Neural crest cell (in vitro differentiated cells): ENCODE measurements around the gene HAT1. TPM values are rescaled to one million over a fixed set of nuclear protein-coding genes. Genes with fewer than 3 reads are reported as not detected.

Experiments
- DNase-seq: peaks from one replicate; pipeline ENCODE4 v3.0.0; 2021; ENCODE audit warnings: low read depth, mixed read lengths, low spot score
- H3K27ac Mint-ChIP-seq: one replicate; pipeline ENCODE4 v1.8.0; 2021; ENCODE audit warnings: mild to moderate bottlenecking, mixed read lengths; ENCODE audit not compliant: unreplicated experiment
- H3K27me3 Mint-ChIP-seq: 2 replicates; pipeline ENCODE4 v1.8.0; 2021; ENCODE audit warnings: low read depth, mild to moderate bottlenecking, mixed read lengths
- H3K36me3 Mint-ChIP-seq: 2 replicates; pipeline ENCODE4 v1.8.0; 2021; ENCODE audit warnings: low read depth, mild to moderate bottlenecking, mixed read lengths
- H3K4me1 Mint-ChIP-seq: 2 replicates; pipeline ENCODE4 v1.8.0; 2021; ENCODE audit warnings: mixed read lengths
- H3K4me3 Mint-ChIP-seq: one replicate; pipeline ENCODE4 v1.8.0; 2021; ENCODE audit warnings: mild to moderate bottlenecking, mixed read lengths
- H3K9me3 Mint-ChIP-seq: 2 replicates; pipeline ENCODE4 v1.8.0; 2021; ENCODE audit warnings: mixed read lengths
- CTCF ChIP-seq: fragments of 200-600 bp; sonication (generic); conservative IDR thresholded peaks from 2 replicates; pipeline ENCODE4 v1.5.0; 2021; ENCODE audit warnings: antibody characterized with exemption, mild to moderate bottlenecking
- total RNA-seq: library from RNA; stranded (reverse); gene quantifications from 2 replicates; pipeline ENCODE4 v1.2.1, GENCODE V29; 2021

The HAT1 gene
- total RNA-seq, 1 donor from 2014 or later, result 70.8 TPM

GRCh38 chr2:171902840-171903420 is 19.3 kb upstream of the HAT1 start:
- Mint-ChIP-seq H3K4me3 (no peak overlapping the region), H3K9me3 (no peaks in the 10 kb centered on the region), H3K27me3 (no peaks in the 10 kb centered on the region), H3K36me3 (no peaks in the 10 kb centered on the region), H3K4me1 (no peaks in the 10 kb centered on the region), H3K27ac (no peak overlapping the region)
- no peak for DNase-seq
- no peak for TF ChIP-seq CTCF

DNA sequence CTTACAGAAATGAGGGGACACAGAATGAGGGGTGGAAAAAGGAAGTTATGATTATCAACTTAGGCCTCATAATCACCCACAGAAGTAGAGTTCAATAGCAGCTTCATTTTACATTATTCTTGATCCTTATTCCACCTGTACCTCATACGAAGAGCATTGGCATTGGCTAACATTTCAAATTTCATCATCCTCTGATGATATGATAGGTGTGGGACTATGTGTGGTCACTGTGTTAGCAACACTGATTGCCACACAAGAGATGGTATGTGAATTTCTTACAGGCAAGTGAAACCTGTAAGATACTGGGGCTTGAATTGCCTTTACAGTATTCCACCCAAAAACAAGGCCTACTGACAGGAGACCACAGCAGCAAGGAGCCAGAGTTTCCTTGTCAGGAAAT is 14.0 kb upstream of the HAT1 start:
- Mint-ChIP-seq H3K27ac (no peak overlapping the region), H3K27me3 (no peaks in the 10 kb centered on the region), H3K36me3 (no peaks in the 10 kb centered on the region), H3K9me3 (peaks cover 3% of the 10 kb centered on the region), H3K4me1 (no peaks in the 10 kb centered on the region), H3K4me3 (no peak overlapping the region)
- DNase-seq, result no peak
- no peak for TF ChIP-seq CTCF

DNA sequence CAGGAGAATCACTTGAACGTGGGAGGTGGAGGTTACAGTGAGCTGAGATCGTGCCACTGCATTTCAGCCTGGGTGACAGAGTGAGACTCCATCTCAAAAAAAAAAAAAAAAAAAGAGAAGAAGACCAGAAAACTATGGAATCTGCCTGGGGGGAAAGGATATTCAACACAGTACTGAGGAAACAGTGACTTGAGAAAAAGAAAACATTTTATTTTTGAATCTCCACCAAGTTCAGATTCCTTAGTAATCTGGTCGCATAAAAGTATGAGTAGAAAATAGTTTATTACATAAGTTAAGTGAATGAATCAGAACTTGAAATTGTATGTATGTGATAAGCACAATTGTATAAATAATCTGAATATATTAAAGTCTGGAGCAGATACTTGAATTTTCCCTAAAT is 13.0 kb upstream of the HAT1 start:
- DNase-seq, result no peak
- no peak overlapping the region for H3K4me3 Mint-ChIP-seq
- no peak for TF ChIP-seq CTCF
- no peak overlapping the region for H3K27ac Mint-ChIP-seq
- no peaks in the 10 kb centered on the region for H3K27me3 Mint-ChIP-seq
- no peaks in the 10 kb centered on the region for H3K4me1 Mint-ChIP-seq
- peaks cover 3% of the 10 kb centered on the region for H3K9me3 Mint-ChIP-seq
- no peaks in the 10 kb centered on the region for H3K36me3 Mint-ChIP-seq

DNA sequence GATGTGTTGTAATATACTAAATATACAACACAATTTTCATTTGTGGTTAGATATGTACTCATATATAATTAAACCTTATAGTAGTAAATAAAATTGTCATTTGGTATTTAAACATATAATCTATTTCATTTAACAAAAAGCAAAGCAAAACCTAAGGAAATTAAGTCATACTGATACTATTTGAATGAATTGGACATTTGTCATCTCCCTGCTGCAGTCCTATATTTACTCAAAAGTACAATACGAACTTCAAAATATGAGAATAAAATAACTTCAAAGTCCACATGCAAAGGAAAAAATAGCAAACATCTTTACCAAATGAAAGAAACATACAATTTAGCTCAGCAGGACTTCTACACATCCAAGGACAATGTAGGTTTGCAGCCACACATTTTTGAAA is 11.8 kb upstream of the HAT1 start:
- H3K4me3 Mint-ChIP-seq, result no peak overlapping the region
- no peaks in the 10 kb centered on the region for H3K27me3 Mint-ChIP-seq
- H3K4me1 Mint-ChIP-seq, result no peaks in the 10 kb centered on the region
- H3K27ac Mint-ChIP-seq, result no peak overlapping the region
- H3K36me3 Mint-ChIP-seq, result no peaks in the 10 kb centered on the region
- DNase-seq, result no peak
- peaks cover 3% of the 10 kb centered on the region for H3K9me3 Mint-ChIP-seq
- no peak for TF ChIP-seq CTCF

GRCh38 chr2:171913517-171913916 is 8.7 kb upstream of the HAT1 start:
- Mint-ChIP-seq H3K9me3 (peaks cover 3% of the 10 kb centered on the region), H3K27ac (no peak overlapping the region), H3K4me1 (no peaks in the 10 kb centered on the region), H3K27me3 (no peaks in the 10 kb centered on the region), H3K36me3 (no peaks in the 10 kb centered on the region), H3K4me3 (no peak overlapping the region)
- no peak for TF ChIP-seq CTCF
- DNase-seq, result no peak
